ENCODE measurements around the gene TMEM120A. TPM values are rescaled to one million over a fixed set of nuclear protein-coding genes. Genes with fewer than 3 reads are reported as not detected.

Gene TMEM120A
- total and polyA plus RNA-seq, 2 experiments from 2014 or later, result 12.7 to 22.3 TPM

DNA sequence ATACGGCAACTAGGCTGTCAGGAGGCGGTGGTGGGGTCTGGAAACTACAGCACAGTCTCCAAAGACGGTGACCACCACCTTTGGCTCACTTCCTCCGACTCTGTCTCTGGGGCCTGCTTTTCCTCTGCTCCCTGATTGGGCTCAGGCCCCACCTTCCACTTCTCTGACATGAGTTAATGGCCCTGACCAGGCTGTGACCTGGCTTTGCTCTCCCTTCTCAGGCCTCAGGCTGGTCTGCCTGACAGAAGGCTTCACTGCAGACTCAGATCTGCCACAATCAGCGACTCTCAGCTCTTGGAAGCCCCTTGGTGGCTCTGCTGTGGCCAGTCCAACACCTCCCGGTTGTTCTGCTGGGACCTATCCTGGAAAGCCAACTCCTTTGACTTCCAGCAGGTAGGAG lies 45.7 kb upstream of the TMEM120A start:
- H3K27ac ChIP-seq (ENCODE audit: low read depth), result no peak overlapping the region

More for the DNA sequence above, 45.7 kb upstream of the TMEM120A start:
- Histone ChIP-seq H3K4me1 (ENCODE audit: insufficient read depth) (no peaks in the 10 kb centered on the region), H4K20me1 (replicated peaks; ENCODE audit: insufficient read depth) (peaks cover 2% of the 10 kb centered on the region; the same call in 1 of the 2 replicates), H3K4me2 (no peak overlapping the region), H3K79me2 (replicated peaks; ENCODE audit: insufficient read depth) (peaks cover 11% of the 10 kb centered on the region), H3K36me3 (ENCODE audit: insufficient read depth) (no peaks in the 10 kb centered on the region), H3K9me2 (ENCODE audit: insufficient read depth) (no peaks in the 10 kb centered on the region), H3K27me3 (ENCODE audit: insufficient read depth) (no peaks in the 10 kb centered on the region), H3K4me3 (no peak overlapping the region), H2AFZ (no peak overlapping the region), H3F3A (replicated peaks; ENCODE audit: low read depth) (no peaks in the 10 kb centered on the region)
- TF ChIP-seq NANOG (IDR thresholded peaks at IDR 0.05; ENCODE audit: borderline replicate concordance), result no peak
- TF ChIP-seq, protein P1, sequence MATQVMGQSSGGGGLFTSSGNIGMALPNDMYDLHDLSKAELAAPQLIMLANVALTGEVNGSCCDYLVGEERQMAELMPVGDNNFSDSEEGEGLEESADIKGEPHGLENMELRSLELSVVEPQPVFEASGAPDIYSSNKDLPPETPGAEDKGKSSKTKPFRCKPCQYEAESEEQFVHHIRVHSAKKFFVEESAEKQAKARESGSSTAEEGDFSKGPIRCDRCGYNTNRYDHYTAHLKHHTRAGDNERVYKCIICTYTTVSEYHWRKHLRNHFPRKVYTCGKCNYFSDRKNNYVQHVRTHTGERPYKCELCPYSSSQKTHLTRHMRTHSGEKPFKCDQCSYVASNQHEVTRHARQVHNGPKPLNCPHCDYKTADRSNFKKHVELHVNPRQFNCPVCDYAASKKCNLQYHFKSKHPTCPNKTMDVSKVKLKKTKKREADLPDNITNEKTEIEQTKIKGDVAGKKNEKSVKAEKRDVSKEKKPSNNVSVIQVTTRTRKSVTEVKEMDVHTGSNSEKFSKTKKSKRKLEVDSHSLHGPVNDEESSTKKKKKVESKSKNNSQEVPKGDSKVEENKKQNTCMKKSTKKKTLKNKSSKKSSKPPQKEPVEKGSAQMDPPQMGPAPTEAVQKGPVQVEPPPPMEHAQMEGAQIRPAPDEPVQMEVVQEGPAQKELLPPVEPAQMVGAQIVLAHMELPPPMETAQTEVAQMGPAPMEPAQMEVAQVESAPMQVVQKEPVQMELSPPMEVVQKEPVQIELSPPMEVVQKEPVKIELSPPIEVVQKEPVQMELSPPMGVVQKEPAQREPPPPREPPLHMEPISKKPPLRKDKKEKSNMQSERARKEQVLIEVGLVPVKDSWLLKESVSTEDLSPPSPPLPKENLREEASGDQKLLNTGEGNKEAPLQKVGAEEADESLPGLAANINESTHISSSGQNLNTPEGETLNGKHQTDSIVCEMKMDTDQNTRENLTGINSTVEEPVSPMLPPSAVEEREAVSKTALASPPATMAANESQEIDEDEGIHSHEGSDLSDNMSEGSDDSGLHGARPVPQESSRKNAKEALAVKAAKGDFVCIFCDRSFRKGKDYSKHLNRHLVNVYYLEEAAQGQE (IDR thresholded peaks at IDR 0.05; ENCODE audit: unreplicated experiment), result no peak
- no peak for TF ChIP-seq POLR2AphosphoS5 (IDR thresholded peaks at IDR 0.05; ENCODE audit: low read depth)
- TF ChIP-seq, protein P2, sequence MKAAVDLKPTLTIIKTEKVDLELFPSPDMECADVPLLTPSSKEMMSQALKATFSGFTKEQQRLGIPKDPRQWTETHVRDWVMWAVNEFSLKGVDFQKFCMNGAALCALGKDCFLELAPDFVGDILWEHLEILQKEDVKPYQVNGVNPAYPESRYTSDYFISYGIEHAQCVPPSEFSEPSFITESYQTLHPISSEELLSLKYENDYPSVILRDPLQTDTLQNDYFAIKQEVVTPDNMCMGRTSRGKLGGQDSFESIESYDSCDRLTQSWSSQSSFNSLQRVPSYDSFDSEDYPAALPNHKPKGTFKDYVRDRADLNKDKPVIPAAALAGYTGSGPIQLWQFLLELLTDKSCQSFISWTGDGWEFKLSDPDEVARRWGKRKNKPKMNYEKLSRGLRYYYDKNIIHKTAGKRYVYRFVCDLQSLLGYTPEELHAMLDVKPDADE (IDR thresholded peaks at IDR 0.05), result no peak
- TF ChIP-seq, protein P3, sequence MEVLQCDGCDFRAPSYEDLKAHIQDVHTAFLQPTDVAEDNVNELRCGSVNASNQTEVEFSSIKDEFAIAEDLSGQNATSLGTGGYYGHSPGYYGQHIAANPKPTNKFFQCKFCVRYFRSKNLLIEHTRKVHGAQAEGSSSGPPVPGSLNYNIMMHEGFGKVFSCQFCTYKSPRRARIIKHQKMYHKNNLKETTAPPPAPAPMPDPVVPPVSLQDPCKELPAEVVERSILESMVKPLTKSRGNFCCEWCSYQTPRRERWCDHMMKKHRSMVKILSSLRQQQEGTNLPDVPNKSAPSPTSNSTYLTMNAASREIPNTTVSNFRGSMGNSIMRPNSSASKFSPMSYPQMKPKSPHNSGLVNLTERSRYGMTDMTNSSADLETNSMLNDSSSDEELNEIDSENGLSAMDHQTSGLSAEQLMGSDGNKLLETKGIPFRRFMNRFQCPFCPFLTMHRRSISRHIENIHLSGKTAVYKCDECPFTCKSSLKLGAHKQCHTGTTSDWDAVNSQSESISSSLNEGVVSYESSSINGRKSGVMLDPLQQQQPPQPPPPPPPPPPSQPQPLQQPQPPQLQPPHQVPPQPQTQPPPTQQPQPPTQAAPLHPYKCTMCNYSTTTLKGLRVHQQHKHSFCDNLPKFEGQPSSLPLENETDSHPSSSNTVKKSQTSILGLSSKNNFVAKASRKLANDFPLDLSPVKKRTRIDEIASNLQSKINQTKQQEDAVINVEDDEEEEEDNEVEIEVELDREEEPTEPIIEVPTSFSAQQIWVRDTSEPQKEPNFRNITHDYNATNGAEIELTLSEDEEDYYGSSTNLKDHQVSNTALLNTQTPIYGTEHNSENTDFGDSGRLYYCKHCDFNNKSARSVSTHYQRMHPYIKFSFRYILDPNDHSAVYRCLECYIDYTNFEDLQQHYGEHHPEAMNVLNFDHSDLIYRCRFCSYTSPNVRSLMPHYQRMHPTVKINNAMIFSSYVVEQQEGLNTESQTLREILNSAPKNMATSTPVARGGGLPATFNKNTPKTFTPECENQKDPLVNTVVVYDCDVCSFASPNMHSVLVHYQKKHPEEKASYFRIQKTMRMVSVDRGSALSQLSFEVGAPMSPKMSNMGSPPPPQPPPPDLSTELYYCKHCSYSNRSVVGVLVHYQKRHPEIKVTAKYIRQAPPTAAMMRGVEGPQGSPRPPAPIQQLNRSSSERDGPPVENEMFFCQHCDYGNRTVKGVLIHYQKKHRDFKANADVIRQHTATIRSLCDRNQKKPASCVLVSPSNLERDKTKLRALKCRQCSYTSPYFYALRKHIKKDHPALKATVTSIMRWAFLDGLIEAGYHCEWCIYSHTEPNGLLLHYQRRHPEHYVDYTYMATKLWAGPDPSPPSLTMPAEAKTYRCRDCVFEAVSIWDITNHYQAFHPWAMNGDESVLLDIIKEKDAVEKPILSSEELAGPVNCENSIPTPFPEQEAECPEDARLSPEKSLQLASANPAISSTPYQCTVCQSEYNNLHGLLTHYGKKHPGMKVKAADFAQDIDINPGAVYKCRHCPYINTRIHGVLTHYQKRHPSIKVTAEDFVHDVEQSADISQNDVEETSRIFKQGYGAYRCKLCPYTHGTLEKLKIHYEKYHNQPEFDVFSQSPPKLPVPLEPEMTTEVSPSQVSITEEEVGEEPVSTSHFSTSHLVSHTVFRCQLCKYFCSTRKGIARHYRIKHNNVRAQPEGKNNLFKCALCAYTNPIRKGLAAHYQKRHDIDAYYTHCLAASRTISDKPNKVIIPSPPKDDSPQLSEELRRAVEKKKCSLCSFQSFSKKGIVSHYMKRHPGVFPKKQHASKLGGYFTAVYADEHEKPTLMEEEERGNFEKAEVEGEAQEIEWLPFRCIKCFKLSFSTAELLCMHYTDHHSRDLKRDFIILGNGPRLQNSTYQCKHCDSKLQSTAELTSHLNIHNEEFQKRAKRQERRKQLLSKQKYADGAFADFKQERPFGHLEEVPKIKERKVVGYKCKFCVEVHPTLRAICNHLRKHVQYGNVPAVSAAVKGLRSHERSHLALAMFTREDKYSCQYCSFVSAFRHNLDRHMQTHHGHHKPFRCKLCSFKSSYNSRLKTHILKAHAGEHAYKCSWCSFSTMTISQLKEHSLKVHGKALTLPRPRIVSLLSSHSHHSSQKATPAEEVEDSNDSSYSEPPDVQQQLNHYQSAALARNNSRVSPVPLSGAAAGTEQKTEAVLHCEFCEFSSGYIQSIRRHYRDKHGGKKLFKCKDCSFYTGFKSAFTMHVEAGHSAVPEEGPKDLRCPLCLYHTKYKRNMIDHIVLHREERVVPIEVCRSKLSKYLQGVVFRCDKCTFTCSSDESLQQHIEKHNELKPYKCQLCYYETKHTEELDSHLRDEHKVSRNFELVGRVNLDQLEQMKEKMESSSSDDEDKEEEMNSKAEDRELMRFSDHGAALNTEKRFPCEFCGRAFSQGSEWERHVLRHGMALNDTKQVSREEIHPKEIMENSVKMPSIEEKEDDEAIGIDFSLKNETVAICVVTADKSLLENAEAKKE (CRISPR knock-in tag; IDR thresholded peaks at IDR 0.05), result no peak
- TF ChIP-seq ZNF331 (CRISPR knock-in tag; IDR thresholded peaks at IDR 0.05; ENCODE audit: low read depth), result no peak
- TF ChIP-seq JUNB (IDR thresholded peaks at IDR 0.05; ENCODE audit: unreplicated experiment), result no peak
- TF ChIP-seq, protein P4, sequence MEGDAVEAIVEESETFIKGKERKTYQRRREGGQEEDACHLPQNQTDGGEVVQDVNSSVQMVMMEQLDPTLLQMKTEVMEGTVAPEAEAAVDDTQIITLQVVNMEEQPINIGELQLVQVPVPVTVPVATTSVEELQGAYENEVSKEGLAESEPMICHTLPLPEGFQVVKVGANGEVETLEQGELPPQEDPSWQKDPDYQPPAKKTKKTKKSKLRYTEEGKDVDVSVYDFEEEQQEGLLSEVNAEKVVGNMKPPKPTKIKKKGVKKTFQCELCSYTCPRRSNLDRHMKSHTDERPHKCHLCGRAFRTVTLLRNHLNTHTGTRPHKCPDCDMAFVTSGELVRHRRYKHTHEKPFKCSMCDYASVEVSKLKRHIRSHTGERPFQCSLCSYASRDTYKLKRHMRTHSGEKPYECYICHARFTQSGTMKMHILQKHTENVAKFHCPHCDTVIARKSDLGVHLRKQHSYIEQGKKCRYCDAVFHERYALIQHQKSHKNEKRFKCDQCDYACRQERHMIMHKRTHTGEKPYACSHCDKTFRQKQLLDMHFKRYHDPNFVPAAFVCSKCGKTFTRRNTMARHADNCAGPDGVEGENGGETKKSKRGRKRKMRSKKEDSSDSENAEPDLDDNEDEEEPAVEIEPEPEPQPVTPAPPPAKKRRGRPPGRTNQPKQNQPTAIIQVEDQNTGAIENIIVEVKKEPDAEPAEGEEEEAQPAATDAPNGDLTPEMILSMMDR (conservative IDR thresholded peaks at IDR 0.05; ENCODE audit: low read depth in 2 of 2), result no peak
- TF ChIP-seq EZH2 (IDR thresholded peaks at IDR 0.05; ENCODE audit: low read depth, unreplicated experiment), result no peak
- no peak for TF ChIP-seq EZH2phosphoT487 (IDR thresholded peaks at IDR 0.05; ENCODE audit: unreplicated experiment)
- TF ChIP-seq STAT1 (IDR thresholded peaks at IDR 0.05; ENCODE audit: unreplicated experiment), result no peak
- no peak for TF ChIP-seq ZNF114 (CRISPR knock-in tag; IDR thresholded peaks at IDR 0.05)
- no peak for TF ChIP-seq CREB1 (CRISPR knock-in tag; IDR thresholded peaks at IDR 0.05; ENCODE audit: low read depth)
- Mint-ChIP-seq H3K27me3 (ENCODE audit: insufficient read depth, low read depth, poor library complexity) (peaks cover 1% of the 10 kb centered on the region), H3K4me3 (no peak overlapping the region), H3K36me3 (ENCODE audit: low read depth) (peaks cover 2% of the 10 kb centered on the region; the same call in 1 of the 3 replicates), H3K4me1 (no peaks in the 10 kb centered on the region), H3K27ac (no peak overlapping the region; the same call in 1 of the 2 replicates), H3K9me3 (no peaks in the 10 kb centered on the region)
- DNase-seq (ENCODE audit: low spot score), result no peak
- ATAC-seq, result no peak

Measured in GM23338 (cell line).